ENCODE data around the gene PATZ1. TPM values are rescaled to one million over a fixed set of nuclear protein-coding genes. Genes with fewer than 3 reads are reported as not detected.

PATZ1 gene
- polyA plus RNA-seq, 1 of the 3 experiments (the other 2 are of a cell fraction): 21.8 TPM

DNA sequence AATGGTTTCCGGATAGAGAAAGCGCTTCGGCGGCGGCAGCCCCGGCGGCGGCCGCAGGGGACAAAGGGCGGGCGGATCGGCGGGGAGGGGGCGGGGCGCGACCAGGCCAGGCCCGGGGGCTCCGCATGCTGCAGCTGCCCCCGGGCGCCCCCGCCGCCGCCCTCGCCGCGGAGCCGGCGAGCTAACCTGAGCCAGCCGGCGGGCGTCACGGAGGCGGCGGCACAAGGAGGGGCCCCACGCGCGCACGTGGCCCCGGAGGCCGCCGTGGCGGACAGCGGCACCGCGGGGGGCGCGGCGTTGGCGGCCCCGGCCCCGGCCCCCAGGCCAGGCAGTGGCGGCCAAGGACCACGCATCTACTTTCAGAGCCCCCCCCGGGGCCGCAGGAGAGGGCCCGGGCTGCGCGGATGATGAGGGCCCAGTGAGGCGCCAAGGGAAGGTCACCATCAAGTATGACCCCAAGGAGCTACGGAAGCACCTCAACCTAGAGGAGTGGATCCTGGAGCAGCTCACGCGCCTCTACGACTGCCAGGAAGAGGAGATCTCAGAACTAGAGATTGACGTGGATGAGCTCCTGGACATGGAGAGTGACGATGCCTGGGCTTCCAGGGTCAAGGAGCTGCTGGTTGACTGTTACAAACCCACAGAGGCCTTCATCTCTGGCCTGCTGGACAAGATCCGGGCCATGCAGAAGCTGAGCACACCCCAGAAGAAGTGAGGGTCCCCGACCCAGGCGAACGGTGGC, 69.5 kb downstream of the PATZ1 start:
- Histone ChIP-seq H3K27me3 (ENCODE audit: insufficient read depth) (no peaks in the 10 kb centered on the region), H3K4me1 (ENCODE audit: control insufficient read depth in 1 of 2, insufficient read depth in 2 of 2, low read depth in 1 of 2, low read length in 1 of 2) (no peaks in the 10 kb centered on the region; a peak in 1 of 4 replicates), H4K20me1 (ENCODE audit: insufficient read depth) (no peaks in the 10 kb centered on the region), H3K9me3 (no peaks in the 10 kb centered on the region), H3K36me3 (replicated peaks in 1 of 2; ENCODE audit: control insufficient read depth in 1 of 2, insufficient read depth in 2 of 2, low read length in 1 of 2) (peaks cover 39 to 65% of the 10 kb centered on the region in 2 experiments), H3K27ac (ENCODE audit: low read depth in 2 of 2, low read length in 1 of 2) (no peak overlapping the region), H3K4me3 (ENCODE audit: low read depth in 2 of 2, low read length in 1 of 2) (no peak overlapping the region), H3K9me2 (no peaks in the 10 kb centered on the region), H3K4me2 (no peak overlapping the region), H3K79me2 (ENCODE audit: insufficient read depth) (no peaks in the 10 kb centered on the region), H2AFZ (ENCODE audit: low read depth) (no peak overlapping the region), H3F3A (replicated peaks; ENCODE audit: insufficient read depth) (peaks cover 14% of the 10 kb centered on the region), H3K9ac (no peak overlapping the region)
- 94% methylated on average over 35 of the region's 69 CpGs for WGBS (ENCODE audit: low lambda C conversion rate)
- POLR2A ChIA-PET: interaction anchor here (0.6 kb wide), 1 partner anchor 29 kb away, joined by 3 read pairs; no protein-coding TSS in a partner anchor
- CTCF ChIA-PET: interaction anchor here (1.2 to 1.4 kb wide), 2 partner anchors 19 to 64 kb away, joined by 3 to 4 read pairs; no protein-coding TSS in a partner anchor
- no peak for TF ChIP-seq TAF1 (IDR thresholded peaks at IDR 0.05; ENCODE audit: borderline replicate concordance, low read depth, low read length)
- TF ChIP-seq RCOR1 (IDR thresholded peaks at IDR 0.05; ENCODE audit: low read length): no peak
- TF ChIP-seq GABPA (IDR thresholded peaks at IDR 0.05; ENCODE audit: low read depth): no peak
- no peak for TF ChIP-seq PBX3 (IDR thresholded peaks at IDR 0.05)
- no peak for TF ChIP-seq RXRA (IDR thresholded peaks at IDR 0.05; ENCODE audit: borderline replicate concordance, low read depth)
- no peak for TF ChIP-seq SIN3A (IDR thresholded peaks at IDR 0.05; ENCODE audit: borderline replicate concordance, low read depth, low read length)
- TF ChIP-seq, protein P1, sequence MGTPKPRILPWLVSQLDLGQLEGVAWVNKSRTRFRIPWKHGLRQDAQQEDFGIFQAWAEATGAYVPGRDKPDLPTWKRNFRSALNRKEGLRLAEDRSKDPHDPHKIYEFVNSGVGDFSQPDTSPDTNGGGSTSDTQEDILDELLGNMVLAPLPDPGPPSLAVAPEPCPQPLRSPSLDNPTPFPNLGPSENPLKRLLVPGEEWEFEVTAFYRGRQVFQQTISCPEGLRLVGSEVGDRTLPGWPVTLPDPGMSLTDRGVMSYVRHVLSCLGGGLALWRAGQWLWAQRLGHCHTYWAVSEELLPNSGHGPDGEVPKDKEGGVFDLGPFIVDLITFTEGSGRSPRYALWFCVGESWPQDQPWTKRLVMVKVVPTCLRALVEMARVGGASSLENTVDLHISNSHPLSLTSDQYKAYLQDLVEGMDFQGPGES (IDR thresholded peaks at IDR 0.05; ENCODE audit: low read depth, low read length): no peak
- TF ChIP-seq EP300 (IDR thresholded peaks at IDR 0.05; ENCODE audit: borderline replicate concordance in 1 of 2, low read depth in 1 of 2, low read length in 1 of 2): no peak
- TF ChIP-seq, protein P2, sequence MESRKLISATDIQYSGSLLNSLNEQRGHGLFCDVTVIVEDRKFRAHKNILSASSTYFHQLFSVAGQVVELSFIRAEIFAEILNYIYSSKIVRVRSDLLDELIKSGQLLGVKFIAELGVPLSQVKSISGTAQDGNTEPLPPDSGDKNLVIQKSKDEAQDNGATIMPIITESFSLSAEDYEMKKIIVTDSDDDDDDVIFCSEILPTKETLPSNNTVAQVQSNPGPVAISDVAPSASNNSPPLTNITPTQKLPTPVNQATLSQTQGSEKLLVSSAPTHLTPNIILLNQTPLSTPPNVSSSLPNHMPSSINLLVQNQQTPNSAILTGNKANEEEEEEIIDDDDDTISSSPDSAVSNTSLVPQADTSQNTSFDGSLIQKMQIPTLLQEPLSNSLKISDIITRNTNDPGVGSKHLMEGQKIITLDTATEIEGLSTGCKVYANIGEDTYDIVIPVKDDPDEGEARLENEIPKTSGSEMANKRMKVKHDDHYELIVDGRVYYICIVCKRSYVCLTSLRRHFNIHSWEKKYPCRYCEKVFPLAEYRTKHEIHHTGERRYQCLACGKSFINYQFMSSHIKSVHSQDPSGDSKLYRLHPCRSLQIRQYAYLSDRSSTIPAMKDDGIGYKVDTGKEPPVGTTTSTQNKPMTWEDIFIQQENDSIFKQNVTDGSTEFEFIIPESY (IDR thresholded peaks at IDR 0.05; ENCODE audit: borderline replicate concordance, low read depth): no peak
- TF ChIP-seq, protein P3, sequence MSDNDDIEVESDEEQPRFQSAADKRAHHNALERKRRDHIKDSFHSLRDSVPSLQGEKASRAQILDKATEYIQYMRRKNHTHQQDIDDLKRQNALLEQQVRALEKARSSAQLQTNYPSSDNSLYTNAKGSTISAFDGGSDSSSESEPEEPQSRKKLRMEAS (IDR thresholded peaks at IDR 0.05; ENCODE audit: low read depth): no peak
- TF ChIP-seq, protein P4, sequence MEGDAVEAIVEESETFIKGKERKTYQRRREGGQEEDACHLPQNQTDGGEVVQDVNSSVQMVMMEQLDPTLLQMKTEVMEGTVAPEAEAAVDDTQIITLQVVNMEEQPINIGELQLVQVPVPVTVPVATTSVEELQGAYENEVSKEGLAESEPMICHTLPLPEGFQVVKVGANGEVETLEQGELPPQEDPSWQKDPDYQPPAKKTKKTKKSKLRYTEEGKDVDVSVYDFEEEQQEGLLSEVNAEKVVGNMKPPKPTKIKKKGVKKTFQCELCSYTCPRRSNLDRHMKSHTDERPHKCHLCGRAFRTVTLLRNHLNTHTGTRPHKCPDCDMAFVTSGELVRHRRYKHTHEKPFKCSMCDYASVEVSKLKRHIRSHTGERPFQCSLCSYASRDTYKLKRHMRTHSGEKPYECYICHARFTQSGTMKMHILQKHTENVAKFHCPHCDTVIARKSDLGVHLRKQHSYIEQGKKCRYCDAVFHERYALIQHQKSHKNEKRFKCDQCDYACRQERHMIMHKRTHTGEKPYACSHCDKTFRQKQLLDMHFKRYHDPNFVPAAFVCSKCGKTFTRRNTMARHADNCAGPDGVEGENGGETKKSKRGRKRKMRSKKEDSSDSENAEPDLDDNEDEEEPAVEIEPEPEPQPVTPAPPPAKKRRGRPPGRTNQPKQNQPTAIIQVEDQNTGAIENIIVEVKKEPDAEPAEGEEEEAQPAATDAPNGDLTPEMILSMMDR (IDR thresholded peaks at IDR 0.05): no peak
- no peak for TF ChIP-seq TCF12 (IDR thresholded peaks at IDR 0.05)
- no peak for DNase-seq

Small RNA genes within 50 kb of the gene (small RNA-seq; reads per million reads assigned to genes)
- gene RNA5SP496 (0 reads per million in 7 experiments), gene RNU6-338P (0 reads per million in 7 experiments)

Other genes starting within 250 kb of the PATZ1 start
- 97.1 and 117 TPM in 2 replicates for gene SELENOM, start 238.8 kb downstream of the PATZ1 start, polyA plus RNA-seq (2012; rRNA removed)
- gene INPP5J, start 223.4 kb downstream of the PATZ1 start, polyA plus RNA-seq (2012; rRNA removed): 3.2 TPM in 2 replicates
- gene PLA2G3, start 205.8 kb downstream of the PATZ1 start, polyA plus RNA-seq (2012; rRNA removed): not detected in 2 replicates
- gene RNF185, start 186.2 kb downstream of the PATZ1 start, polyA plus RNA-seq (2012; rRNA removed): 21.7 and 32.1 TPM in 2 replicates
- gene LIMK2, start 134.0 kb downstream of the PATZ1 start, polyA plus RNA-seq (2012; rRNA removed): 9.8 and 10.7 TPM in 2 replicates
- gene PIK3IP1, start 53.9 kb downstream of the PATZ1 start, polyA plus RNA-seq (2012; rRNA removed): 8.6 and 11.3 TPM in 2 replicates
- 56.3 and 63.8 TPM in 2 replicates for gene DRG1, start 53.3 kb upstream of the PATZ1 start, polyA plus RNA-seq (2012; rRNA removed)
- 18.4 and 39.9 TPM in 2 replicates for gene EIF4ENIF1, start 143.5 kb upstream of the PATZ1 start, polyA plus RNA-seq (2012; rRNA removed)
- 20.6 and 24.7 TPM in 2 replicates for gene SFI1, start 150.2 kb upstream of the PATZ1 start, polyA plus RNA-seq (2012; rRNA removed)

All from SK-N-SH (cell line).